ENCODE results near the gene CIB4. TPM values are rescaled to one million over a fixed set of nuclear protein-coding genes. Genes with fewer than 3 reads are reported as not detected.
A peak's percentile ranks its signal among the peaks of the same experiment; 100 is the strongest.

CIB4 gene
- total RNA-seq, 1 donor from 2014 or later: not detected

- DNase-seq (ENCODE audit: low spot score): no peak
Observed at GRCh38 chr2:26621469-26622199, 19.5 kb downstream of the CIB4 start.

- DNase-seq (ENCODE audit: low spot score): no peak
Observed at GRCh38 chr2:26620031-26620605, 21.0 kb downstream of the CIB4 start.

DNA sequence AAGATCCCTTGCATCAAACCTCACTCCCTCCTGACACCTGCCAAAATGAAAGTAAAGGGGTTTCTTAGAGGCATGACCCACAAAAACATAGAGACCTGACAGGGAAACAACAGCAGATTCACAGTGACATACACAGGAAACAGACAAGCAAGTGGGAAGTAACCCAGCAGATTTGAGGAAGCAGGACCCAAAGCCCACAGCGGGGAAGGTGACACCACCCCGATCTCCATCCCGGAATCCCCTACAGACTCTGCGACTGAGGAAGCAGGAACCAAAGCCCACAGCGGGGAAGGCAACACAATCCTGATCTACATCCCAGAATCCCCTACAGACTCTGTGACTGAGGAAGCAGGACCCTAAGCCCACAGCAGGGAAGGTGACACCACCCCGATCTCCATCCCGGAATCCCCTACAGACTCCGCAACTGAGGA is 21.6 kb downstream of the CIB4 start:
- peak; percentile 35 for DNase-seq (ENCODE audit: low spot score)

DNA sequence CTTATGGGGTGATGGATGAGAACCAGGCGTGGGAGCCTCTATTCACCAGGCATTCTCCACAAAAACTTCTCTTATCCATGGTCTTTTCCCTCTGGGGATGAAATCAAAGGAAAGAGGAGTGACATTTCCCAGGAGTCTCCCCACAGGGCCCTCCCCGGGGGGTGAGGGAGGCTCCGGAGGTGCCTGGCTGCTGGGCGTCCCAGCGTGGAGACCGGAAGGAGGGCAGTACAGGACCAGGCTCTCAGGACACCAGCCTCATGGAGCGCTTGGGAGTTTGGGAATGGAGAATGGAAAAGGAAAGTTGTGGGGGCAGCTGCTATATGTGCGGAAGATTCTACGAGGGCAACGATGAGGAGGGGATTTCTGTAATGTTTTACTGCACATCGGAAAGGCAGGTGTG is 22.1 kb downstream of the CIB4 start:
- no peak for DNase-seq (ENCODE audit: low spot score)

DNA sequence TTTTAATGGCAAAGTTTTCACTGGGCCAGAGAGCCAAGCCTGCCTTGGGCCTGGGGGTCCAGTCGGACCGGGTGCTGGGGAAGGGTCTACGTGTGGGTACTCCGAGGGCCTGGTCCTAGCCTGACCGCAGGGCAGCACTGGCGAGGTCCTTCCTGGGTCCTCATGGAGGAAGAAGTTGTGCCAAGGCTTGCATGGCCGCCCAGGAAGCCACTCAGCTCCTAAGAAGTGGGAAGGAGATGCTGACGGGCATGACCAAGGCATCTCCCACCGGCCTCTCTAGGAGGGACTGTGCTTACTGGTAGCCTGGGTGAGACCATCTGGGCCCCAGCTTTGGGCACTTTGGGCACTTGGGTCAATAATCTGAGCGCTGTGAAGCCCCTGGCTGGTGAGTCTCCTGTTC is 22.6 kb downstream of the CIB4 start:
- no peak for DNase-seq (ENCODE audit: low spot score)

GRCh38 chr2:26617588-26618083 is 23.5 kb downstream of the CIB4 start:
- DNase-seq (ENCODE audit: low spot score): no peak

- DNase-seq (ENCODE audit: low spot score): no peak
Observed at GRCh38 chr2:26616706-26617587, 24.2 kb downstream of the CIB4 start.

DNA sequence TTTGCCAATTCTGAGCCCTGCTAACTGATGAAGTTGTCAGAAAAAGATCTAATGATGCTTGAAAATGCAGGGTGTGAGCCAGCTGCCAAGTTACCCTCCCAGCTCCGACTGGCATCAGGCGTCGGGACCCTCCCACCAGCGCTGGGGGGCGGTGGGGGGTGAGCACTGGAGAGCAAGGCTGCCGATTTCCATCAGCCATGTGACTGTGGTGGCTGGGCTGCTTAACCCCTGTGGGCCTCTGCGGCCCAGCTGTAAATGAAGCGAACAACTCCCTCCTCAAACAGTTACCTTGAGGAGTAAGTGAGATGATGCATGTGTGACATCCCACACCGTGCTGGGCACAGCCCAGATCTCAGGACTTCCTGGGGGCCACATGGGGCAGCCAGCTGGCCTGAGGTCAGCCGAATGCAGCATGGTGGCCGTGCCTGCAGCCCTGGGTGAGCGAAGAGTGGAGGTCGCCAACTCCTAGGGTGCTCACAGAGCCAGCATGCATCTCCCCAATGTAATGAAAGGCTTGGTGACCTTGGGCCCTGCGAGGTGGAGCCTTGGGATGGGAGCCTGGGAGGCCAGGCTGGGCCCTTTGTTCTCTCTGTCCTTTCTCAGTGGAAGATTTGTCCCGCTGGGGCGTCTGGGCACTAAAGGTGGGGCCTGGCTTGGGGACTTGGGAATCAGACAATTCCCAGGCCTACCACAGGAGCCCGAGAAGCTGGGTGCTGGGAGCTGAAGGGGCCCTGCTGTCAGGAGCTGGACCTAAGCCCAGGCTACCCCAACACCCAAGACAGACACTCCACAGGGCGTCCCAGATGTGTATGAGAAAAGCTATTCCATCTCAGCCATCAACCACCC is 25.1 kb downstream of the CIB4 start:
- DNase-seq (ENCODE audit: low spot score): no peak

GRCh38 chr2:26615336-26615859 is 25.8 kb downstream of the CIB4 start:
- DNase-seq (ENCODE audit: low spot score): no peak

DNA sequence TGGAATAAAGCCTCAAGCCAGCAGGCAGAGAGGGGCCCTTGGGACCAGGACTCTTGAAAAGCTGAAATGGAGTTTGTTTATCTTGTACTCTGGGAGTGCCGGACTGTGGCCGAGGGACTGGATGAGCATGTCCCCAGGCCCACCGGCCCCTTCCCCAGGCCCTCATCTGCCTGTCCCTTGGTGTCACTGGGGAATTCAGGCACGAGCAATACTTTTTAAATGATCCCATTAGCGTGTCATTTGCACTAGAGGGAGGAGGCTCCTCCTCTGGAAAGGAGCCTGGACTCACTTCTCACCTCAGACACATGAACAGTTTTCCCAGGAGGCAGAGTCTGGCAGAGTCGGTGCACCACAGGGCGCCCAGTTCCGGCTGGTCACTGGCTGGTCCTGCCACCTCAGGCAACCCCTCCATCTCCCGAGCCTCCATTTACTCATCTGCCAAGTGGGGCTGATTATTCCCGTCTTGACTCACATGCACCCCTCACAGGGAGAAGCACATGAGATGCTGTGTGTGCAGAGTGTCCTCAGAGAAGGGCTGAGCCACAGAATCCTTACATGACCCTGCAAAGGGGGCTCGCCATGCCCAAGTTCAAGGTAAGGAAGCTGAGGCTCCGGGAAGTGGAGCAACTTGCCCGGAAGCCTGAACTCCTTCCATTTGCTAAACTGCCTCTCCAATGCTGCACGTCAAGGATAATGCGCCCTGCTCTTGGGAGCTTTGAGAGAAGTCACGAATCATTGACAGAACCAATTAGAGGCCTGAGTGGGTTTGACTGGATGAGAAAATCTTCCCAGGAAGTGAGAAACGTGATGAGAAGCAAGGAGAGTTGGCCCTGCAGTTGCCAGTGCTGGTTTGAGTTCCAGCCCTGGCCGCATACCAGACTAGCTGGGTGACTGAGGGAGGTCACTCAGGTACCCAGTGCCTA is 26.7 kb downstream of the CIB4 start:
- no peak for DNase-seq (ENCODE audit: low spot score)

- peak; percentile 43 for DNase-seq (ENCODE audit: low spot score)
Observed at GRCh38 chr2:26613241-26614215, 27.6 kb downstream of the CIB4 start.

GRCh38 chr2:26612522-26613240 is 28.5 kb downstream of the CIB4 start:
- DNase-seq (ENCODE audit: low spot score): peak; percentile 59

- peak; percentile 13 for DNase-seq (ENCODE audit: low spot score)
Observed at GRCh38 chr2:26612034-26612433, 29.1 kb downstream of the CIB4 start.

DNA sequence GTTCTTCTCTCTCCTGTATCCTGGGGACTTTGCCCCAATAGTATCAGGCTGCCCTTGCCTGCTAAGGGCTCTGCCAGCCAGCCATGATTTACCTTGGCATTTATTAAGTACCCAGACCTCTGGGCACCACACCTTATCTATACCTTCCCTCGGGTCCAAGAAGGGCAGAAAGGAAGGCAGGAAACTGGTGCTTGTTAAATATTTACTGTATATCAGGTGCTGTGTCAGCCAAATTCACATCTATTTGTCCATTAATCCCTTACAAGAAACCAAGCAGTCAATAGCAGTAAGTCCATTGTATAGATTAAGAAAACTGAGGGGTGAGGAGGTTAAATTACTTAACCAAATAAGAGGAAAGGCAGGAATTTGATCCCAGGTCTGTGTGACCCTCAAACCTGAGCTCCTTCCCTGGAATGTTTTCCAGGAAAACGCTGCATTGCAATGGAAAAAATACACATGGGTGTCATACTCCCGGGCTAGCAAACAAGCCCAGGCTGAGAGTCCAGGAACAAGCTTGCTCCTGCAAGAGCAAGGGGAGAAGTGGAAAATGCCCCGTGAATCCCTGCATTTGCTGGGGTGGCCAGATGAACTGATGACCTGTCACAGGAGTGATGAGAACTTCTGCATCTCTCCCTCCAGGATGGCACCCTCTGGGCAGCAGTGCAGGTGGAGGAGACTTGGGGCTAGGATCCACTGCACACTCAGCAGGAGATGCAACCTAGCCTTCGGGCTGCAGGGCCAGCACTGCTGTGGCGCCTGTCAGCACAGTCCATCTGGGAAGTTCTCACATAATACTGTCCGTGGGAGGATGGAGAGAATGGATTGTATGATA is 30.4 kb downstream of the CIB4 start:
- DNase-seq (ENCODE audit: low spot score): peak; percentile 22

GRCh38 chr2:26609839-26610277 is 31.3 kb downstream of the CIB4 start:
- peak; percentile 34 for DNase-seq (ENCODE audit: low spot score)

GRCh38 chr2:26609205-26609631 is 31.9 kb downstream of the CIB4 start:
- DNase-seq (ENCODE audit: low spot score): peak; percentile 27

DNA sequence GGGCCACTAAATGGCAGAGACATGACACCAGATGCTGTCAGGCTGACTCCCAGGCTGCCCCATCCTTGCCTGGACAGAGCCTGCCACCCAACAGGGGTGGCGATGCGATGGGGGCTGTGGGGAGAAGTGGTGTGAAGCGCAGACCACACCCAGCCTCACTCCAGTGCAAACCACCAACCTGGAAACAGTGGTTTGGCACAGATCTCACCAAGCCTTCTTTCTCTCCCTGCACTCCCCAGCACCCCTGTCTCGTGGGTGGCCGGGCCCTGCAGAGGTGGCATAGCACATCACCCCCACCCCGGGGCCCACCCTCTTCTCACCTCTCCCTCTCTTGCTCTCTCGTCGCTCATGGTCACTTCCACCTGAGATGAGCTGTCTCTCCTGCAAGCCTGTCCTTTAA is 32.6 kb downstream of the CIB4 start:
- peak; percentile 37 for DNase-seq (ENCODE audit: low spot score)
